Testis (tissue), 3 donors: ENCODE measurements around the gene TSSC4. TPM values are rescaled to one million over a fixed set of nuclear protein-coding genes. Genes with fewer than 3 reads are reported as not detected.

Experiments used
- DNase-seq: peaks from one replicate; pipeline ENCODE4 v3.0.0-alpha.2; 2019
- H3K27ac ChIP-seq, 2 donors: fragments of 200-600 bp; sonication (generic); one replicate each; pipeline ENCODE4 v1.5.1; 2019
- H3K27me3 ChIP-seq: fragments of 200-600 bp; sonication (generic); one replicate; pipeline ENCODE4 v1.5.1; 2019
- H3K36me3 ChIP-seq: fragments of 200-600 bp; sonication (generic); one replicate; pipeline ENCODE4 v1.5.1; 2017; ENCODE audit warnings: low read depth; ENCODE audit errors: missing control alignments
- H3K4me1 ChIP-seq: fragments of 200-600 bp; sonication (generic); one replicate; pipeline ENCODE4 v1.5.1; 2019
- H3K4me3 ChIP-seq, 2 donors: fragments of 200-600 bp; sonication (generic); one replicate each; pipeline ENCODE4 v1.5.1; 2017 to 2019
- H3K9me3 ChIP-seq: fragments of 200-600 bp; sonication (generic); one replicate; pipeline ENCODE4 v1.5.1; 2017
- CTCF ChIP-seq, 3 experiments: fragments of 450-650 bp in 2 of 3; fragments of 200-600 bp in 1 of 3; sonication (generic) in 1 of 3; IDR thresholded peaks; one replicate each; pipeline ENCODE4 v1.5.1; 2016 to 2019; ENCODE audit warnings: antibody characterized with exemption in 3 of 3, mild to moderate bottlenecking in 2 of 3, moderate library complexity in 1 of 3
- POLR2A ChIP-seq: fragments of 450-650 bp; IDR thresholded peaks from one replicate; pipeline ENCODE4 v1.6.1; 2017; ENCODE audit warnings: antibody characterized with exemption, mild to moderate bottlenecking, moderate library complexity
- WGBS, 2 donors: methylation state at CpG; one replicate each; pipeline ENCODE4 v1.1.5; 2018; 5-methylcytosine and 5-hydroxymethylcytosine counted together
- intact Hi-C: fragments of 100-400 bp; cut with DNase I; formaldehyde crosslinking; loops from one replicate; pipeline ENCODE4 v1.15.1; 2023; ENCODE audit warnings: low total_unique reads
- polyA plus RNA-seq: library from polyadenylated mRNA; stranded (reverse); fragments of 350-450 nt; fragmentation: Illumina TruSeq; extraction: RNeasy Lipid Tissue Mini Kit (QIAGEN cat#74804); gene quantifications from one replicate; pipeline ENCODE4 v1.2.3, GENCODE V29; 2014; ENCODE audit warnings: low read depth, low replicate concordance; ENCODE audit not compliant: insufficient read depth
- total RNA-seq, 2 donors: library from RNA; depleted of rRNA; stranded (reverse); fragments of >200 nt; gene quantifications; one replicate each; pipeline ENCODE4 v1.2.3, GENCODE V29; 2016

TSSC4 gene
- total and polyA plus RNA-seq, 3 donors from 2014 or later: 87.4 to 133 (median 95.5) TPM

DNA sequence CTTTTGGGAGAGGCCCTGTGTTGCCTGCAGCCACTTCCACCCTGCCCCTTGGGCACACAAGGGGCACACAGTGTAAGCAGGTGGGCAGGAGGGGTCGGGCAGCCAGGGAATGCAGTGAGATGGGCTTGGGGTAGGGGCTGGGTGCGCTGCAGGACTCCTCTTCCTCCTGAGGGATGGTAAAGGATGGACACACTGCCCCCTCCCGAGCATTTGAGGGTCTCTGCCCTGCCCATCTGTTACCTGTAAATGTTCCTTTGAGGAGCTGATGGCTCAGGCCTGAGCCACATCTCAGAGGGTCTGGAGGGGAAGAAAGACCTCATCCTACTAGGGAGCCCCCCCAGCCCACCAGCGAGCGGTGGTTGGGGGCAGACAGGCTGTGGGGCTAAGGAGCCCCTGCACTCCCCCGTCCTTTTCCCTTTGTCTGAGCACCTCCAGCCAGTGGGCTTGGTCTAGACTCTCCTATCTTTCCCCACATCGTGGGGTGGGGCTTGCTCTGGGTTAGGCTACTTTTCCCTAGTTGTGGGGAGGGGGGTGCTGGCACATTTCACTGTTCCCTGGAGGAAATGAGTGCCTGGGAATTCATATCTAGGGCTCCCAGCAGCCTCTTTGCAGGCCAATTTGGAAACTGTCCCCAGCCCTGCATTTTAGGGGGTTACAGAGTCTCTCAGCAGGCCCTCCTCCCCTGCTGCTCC is 1.7 kb upstream of the TSSC4 start:
- WGBS, 2 donors: 37 to 49% methylated on average over 6 to 7 of the region's 7 CpGs
- intact Hi-C loops: no loop called here
- peak overlapping the region; percentile 85 to 95 for H3K27ac ChIP-seq
- TF ChIP-seq CTCF (IDR thresholded peaks at IDR 0.05): no peak
- TF ChIP-seq POLR2A: no peak
- no peaks in the 10 kb centered on the region for H3K9me3 ChIP-seq
- peaks cover 18% of the 10 kb centered on the region for H3K4me1 ChIP-seq
- no peaks in the 10 kb centered on the region for H3K27me3 ChIP-seq
- DNase-seq: no peak
- H3K36me3 ChIP-seq: no peaks in the 10 kb centered on the region
- H3K4me3 ChIP-seq: no peak overlapping the region

DNA sequence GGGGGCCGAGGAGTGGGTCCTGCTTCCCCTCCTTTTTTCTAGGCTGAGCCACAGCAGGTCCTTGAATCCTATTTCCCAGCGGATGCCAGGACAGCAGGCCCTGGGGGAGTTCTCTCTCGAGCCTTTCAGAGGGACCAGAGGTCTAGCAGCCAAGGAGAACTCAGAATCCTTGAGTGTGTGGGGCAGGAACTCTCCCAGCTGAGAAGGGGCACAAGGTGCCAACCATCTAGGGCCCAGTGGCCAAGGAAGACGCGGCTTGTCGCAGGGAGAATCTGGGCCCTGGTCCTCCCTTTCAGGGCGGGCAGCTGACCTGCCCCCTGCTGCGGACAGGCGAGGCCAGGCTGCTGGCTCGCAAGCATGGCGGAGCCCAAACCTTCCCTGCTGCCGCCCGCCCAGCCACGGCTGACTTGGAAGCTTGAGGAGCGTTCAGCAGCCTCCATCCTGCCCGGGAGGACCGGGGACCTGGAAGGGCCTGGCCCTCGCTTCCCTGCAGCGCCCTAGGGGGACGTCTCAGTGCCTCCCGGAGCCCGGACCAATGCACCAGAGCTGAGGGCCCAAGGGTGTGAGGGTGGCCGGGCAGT is 972 bp upstream of the TSSC4 start:
- Histone ChIP-seq H3K4me3 (peak overlapping the region; percentile 67 to 94), H3K36me3 (no peaks in the 10 kb centered on the region), H3K27ac (peak overlapping the region; percentile 85 to 95), H3K9me3 (no peaks in the 10 kb centered on the region), H3K27me3 (no peaks in the 10 kb centered on the region), H3K4me1 (peaks cover 18% of the 10 kb centered on the region)
- WGBS, 2 donors: 2 to 16% methylated on average over 3 to 23 of the region's 23 CpGs
- intact Hi-C loops: no loop called here
- TF ChIP-seq CTCF (IDR thresholded peaks at IDR 0.05) (no peak), POLR2A (no peak)
- no peak for DNase-seq

- intact Hi-C loops: no loop called here
- TF ChIP-seq POLR2A (no peak), CTCF (IDR thresholded peaks at IDR 0.05) (no peak)
- Histone ChIP-seq H3K27me3 (no peaks in the 10 kb centered on the region), H3K4me1 (peaks cover 18% of the 10 kb centered on the region), H3K4me3 (peak overlapping the region; percentile 92 to 94), H3K27ac (peak overlapping the region; percentile 80 to 92), H3K9me3 (no peaks in the 10 kb centered on the region), H3K36me3 (no peaks in the 10 kb centered on the region)
- 0 to 1% methylated on average over 31 to 42 of the region's 55 CpGs for WGBS, 2 donors
- no peak for DNase-seq
These were observed 349 bp downstream of the TSSC4 start for GRCh38 chr11:2400762-2401435.

- no peak for DNase-seq
- Histone ChIP-seq H3K27me3 (no peaks in the 10 kb centered on the region), H3K36me3 (no peaks in the 10 kb centered on the region), H3K4me3 (peak overlapping the region; percentile 92 to 94), H3K4me1 (peaks cover 18% of the 10 kb centered on the region), H3K9me3 (no peaks in the 10 kb centered on the region), H3K27ac (peak overlapping the region; percentile 80 to 92)
- TF ChIP-seq POLR2A (no peak), CTCF (IDR thresholded peaks at IDR 0.05) (no peak)
- intact Hi-C loops: no loop called here
- 13 to 22% methylated on average over 8 to 12 of the region's 12 CpGs for WGBS, 2 donors
These were observed 960 bp downstream of the TSSC4 start for GRCh38 chr11:2401436-2401984.
